Measurements from ENCODE around the gene CSF3R. TPM values are rescaled to one million over a fixed set of nuclear protein-coding genes. Genes with fewer than 3 reads are reported as not detected.
"Not testable (repeated sequence)": the region's sequence is repeated elsewhere in the genome, so short reads cannot be mapped to it uniquely, and the experiment has no call there.

The CSF3R gene
- total and polyA plus RNA-seq, 2 of the 4 experiments (the other 2 are of a cell fraction), result not detected

- intact Hi-C loops (cut with micrococcal nuclease); ATAC-seq (ENCODE audit: low read depth); H3K14ac ChIP-seq (replicated peaks; ENCODE audit: low read depth, low read length); H3K27ac ChIP-seq (ENCODE audit: insufficient read depth, low read length); H3K4me2 ChIP-seq (ENCODE audit: low read depth, low read length); H2BK15ac ChIP-seq (ENCODE audit: low read depth, low read length); H3K23ac ChIP-seq (ENCODE audit: low read depth, low read length); H4K5ac ChIP-seq (ENCODE audit: low read depth, low read length); H2BK20ac ChIP-seq (ENCODE audit: low read depth, low read length); BruUV-seq (replicated peaks); dilution Hi-C loops (cut with HindIII; ENCODE audit: low sequenced_read_pairs, unreplicated experiment); H4K8ac ChIP-seq (ENCODE audit: low read depth in 2 of 2, low read length in 2 of 2); H3K9me3 ChIP-seq (ENCODE audit: control insufficient read depth, insufficient read depth, low read length); CTCF ChIA-PET; H2AK5ac ChIP-seq (ENCODE audit: low read depth, low read length); H3K4ac ChIP-seq (ENCODE audit: low read depth, low read length); DNase-seq; H2AFZ ChIP-seq (replicated peaks; ENCODE audit: low read length, poor library complexity); H4K91ac ChIP-seq (ENCODE audit: insufficient read depth, low read depth, low read length); H3K9me1 ChIP-seq (ENCODE audit: insufficient read depth, low read length); H3K56ac ChIP-seq (ENCODE audit: extremely low read depth, insufficient read depth, low read length); H3K18ac ChIP-seq (ENCODE audit: low read depth, low read length); H4K20me1 ChIP-seq (ENCODE audit: insufficient read depth, low read length); H3K9ac ChIP-seq (ENCODE audit: low read depth, low read length); H3K4me3 ChIP-seq (ENCODE audit: insufficient read depth, low read depth, low read length); H2BK120ac ChIP-seq (ENCODE audit: low read depth, low read length); H3K79me1 ChIP-seq (ENCODE audit: low read depth in 1 of 2, low read length in 2 of 2); H2AK9ac ChIP-seq (replicated peaks; ENCODE audit: low read depth, low read length, poor library complexity); in situ Hi-C loops (cut with MboI; ENCODE audit: low sequenced_read_pairs); H2BK5ac ChIP-seq (ENCODE audit: low read depth, low read length, poor library complexity, severe bottlenecking); H3K36me3 ChIP-seq (ENCODE audit: control insufficient read depth, insufficient read depth, low read length); POLR2A ChIA-PET (ENCODE audit: unreplicated experiment); H3K4me1 ChIP-seq (ENCODE audit: control insufficient read depth, insufficient read depth, low read length): not testable (repeated sequence)
- WGBS, 2 experiments (ENCODE audit: extremely low coverage in 2 of 2, insufficient read length in 1 of 2), result 60% methylated on average over 1 of the region's 9 CpGs; no CpG with 5 or more reads in 1 of the 2 experiments
- peaks cover 30% of the 10 kb centered on the region for H3K27me3 ChIP-seq (ENCODE audit: control insufficient read depth, insufficient read depth, low read length)
These were observed 4.6 kb upstream of the CSF3R start for GRCh38 chr1:36487336-36487725.

Data from IMR-90 (cell line).